ENCODE measurements around the gene ELMO3.

The ELMO3 gene

GRCh38 chr16:67199011-67199807 lies at the start of gene ELMO3:
TSS of gene ELMO3 (plus strand) at chr16:67199131. CDS start at chr16:67199327, 196 bp downstream.
- DNase-seq (ENCODE audit: low read depth) = no peak

GRCh38 chr16:67149276-67150046 lies 49.5 kb upstream of the ELMO3 start:
- DNase-seq (ENCODE audit: low read depth) = no peak

GRCh38 chr16:67150047-67150832 lies 48.7 kb upstream of the ELMO3 start:
- DNase-seq (ENCODE audit: low read depth) = no peak

GRCh38 chr16:67150833-67151396 lies 48.0 kb upstream of the ELMO3 start, which contains the start of gene B3GNT9:
TSS of gene B3GNT9 (minus strand) at chr16:67150998. CDS start at chr16:67150485, 513 bp downstream.
- DNase-seq (ENCODE audit: low read depth) = peak; percentile 59

- no peak for DNase-seq (ENCODE audit: low read depth)
Measured at GRCh38 chr16:67151431-67152097, 47.4 kb upstream of the ELMO3 start.

- DNase-seq (ENCODE audit: low read depth) = no peak
Measured at GRCh38 chr16:67154578-67155294, 44.2 kb upstream of the ELMO3 start.

- no peak for DNase-seq (ENCODE audit: low read depth)
Measured at GRCh38 chr16:67155295-67156142, 43.4 kb upstream of the ELMO3 start.

- DNase-seq (ENCODE audit: low read depth) = no peak
Measured at GRCh38 chr16:67156143-67156844, 42.6 kb upstream of the ELMO3 start.

GRCh38 chr16:67157106-67157748 lies 41.7 kb upstream of the ELMO3 start:
- DNase-seq (ENCODE audit: low read depth) = no peak

GRCh38 chr16:67157892-67158635 lies 40.9 kb upstream of the ELMO3 start:
- no peak for DNase-seq (ENCODE audit: low read depth)

GRCh38 chr16:67158637-67159600 lies 40.0 kb upstream of the ELMO3 start:
- DNase-seq (ENCODE audit: low read depth) = no peak

GRCh38 chr16:67161595-67162058 lies 37.3 kb upstream of the ELMO3 start:
- DNase-seq (ENCODE audit: low read depth) = no peak

GRCh38 chr16:67162506-67163163 lies 36.3 kb upstream of the ELMO3 start:
- no peak for DNase-seq (ENCODE audit: low read depth)

- DNase-seq (ENCODE audit: low read depth) = no peak
Measured at GRCh38 chr16:67163164-67163998, 35.5 kb upstream of the ELMO3 start.

GRCh38 chr16:67163999-67164558 lies 34.9 kb upstream of the ELMO3 start:
- DNase-seq (ENCODE audit: low read depth) = no peak
